AG09309 (cell line): Measurements from ENCODE around the gene CARM1.

Experiments
- DNase-seq: peaks from one replicate; pipeline ENCODE4 v3.0.0-alpha.2; 2010; ENCODE audit warnings: low read depth
- H3K4me3 ChIP-seq: 2 replicates; pipeline ENCODE4 v1.5.1; 2011; ENCODE audit warnings: mild to moderate bottlenecking, low read depth, low read length, moderate library complexity; ENCODE audit not compliant: control insufficient read depth
- TF ChIP-seq, protein P1 (sequence below): IDR thresholded peaks from 2 replicates; pipeline ENCODE4 v1.5.1; 2011; ENCODE audit warnings: mild to moderate bottlenecking, low read depth, low read length, inconsistent platforms; ENCODE audit not compliant: insufficient read depth, control insufficient read depth; ENCODE audit errors: missing control alignments

CARM1 gene

DNA sequence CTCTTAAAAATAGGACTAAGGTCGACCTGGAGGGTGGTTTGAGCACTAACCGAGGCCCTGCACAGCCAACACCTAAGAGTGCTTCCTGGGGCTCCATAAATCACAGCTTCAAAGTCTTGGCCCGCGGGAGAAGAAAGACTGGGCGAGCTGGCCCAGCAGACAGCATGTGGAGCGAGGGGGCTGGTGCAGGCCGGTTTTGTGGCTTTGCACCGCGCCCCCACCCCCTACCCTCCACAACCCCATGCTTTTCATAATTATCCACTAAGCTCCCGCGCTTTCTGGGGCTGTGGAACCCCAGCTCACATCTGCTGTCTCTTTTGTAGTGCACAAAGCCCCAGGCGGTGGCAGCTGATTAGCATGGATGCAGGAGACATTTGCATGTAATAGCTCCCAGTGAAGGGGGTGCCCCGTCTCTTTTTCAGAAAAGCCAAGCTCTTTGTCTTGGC, 17.1 kb downstream of the CARM1 start:
- no peak overlapping the region for H3K4me3 ChIP-seq
- TF ChIP-seq, protein P1, sequence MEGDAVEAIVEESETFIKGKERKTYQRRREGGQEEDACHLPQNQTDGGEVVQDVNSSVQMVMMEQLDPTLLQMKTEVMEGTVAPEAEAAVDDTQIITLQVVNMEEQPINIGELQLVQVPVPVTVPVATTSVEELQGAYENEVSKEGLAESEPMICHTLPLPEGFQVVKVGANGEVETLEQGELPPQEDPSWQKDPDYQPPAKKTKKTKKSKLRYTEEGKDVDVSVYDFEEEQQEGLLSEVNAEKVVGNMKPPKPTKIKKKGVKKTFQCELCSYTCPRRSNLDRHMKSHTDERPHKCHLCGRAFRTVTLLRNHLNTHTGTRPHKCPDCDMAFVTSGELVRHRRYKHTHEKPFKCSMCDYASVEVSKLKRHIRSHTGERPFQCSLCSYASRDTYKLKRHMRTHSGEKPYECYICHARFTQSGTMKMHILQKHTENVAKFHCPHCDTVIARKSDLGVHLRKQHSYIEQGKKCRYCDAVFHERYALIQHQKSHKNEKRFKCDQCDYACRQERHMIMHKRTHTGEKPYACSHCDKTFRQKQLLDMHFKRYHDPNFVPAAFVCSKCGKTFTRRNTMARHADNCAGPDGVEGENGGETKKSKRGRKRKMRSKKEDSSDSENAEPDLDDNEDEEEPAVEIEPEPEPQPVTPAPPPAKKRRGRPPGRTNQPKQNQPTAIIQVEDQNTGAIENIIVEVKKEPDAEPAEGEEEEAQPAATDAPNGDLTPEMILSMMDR: no peak
- DNase-seq: no peak

DNA sequence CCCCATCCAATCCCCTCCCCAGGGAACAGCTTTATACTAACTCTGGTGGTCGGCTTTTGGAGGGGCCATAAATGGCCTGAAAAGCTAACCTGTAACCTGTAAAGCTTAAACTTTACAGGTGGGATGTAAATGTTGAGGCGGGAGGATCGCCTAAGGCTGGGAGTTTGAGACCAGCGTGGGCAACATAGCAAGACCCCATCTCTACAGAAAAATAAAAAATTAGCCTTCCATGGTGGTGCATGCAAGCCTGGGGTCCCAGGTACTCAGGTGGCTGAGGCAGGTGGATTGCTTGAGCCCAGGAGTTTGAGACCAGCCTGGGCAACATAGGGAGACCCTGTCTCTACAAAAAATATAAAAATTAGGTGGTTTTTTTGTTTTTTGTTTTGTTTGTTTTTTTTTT, 18.5 kb downstream of the CARM1 start:
- DNase-seq: no peak
- H3K4me3 ChIP-seq: no peak overlapping the region
- TF ChIP-seq, protein P1: no peak

DNA sequence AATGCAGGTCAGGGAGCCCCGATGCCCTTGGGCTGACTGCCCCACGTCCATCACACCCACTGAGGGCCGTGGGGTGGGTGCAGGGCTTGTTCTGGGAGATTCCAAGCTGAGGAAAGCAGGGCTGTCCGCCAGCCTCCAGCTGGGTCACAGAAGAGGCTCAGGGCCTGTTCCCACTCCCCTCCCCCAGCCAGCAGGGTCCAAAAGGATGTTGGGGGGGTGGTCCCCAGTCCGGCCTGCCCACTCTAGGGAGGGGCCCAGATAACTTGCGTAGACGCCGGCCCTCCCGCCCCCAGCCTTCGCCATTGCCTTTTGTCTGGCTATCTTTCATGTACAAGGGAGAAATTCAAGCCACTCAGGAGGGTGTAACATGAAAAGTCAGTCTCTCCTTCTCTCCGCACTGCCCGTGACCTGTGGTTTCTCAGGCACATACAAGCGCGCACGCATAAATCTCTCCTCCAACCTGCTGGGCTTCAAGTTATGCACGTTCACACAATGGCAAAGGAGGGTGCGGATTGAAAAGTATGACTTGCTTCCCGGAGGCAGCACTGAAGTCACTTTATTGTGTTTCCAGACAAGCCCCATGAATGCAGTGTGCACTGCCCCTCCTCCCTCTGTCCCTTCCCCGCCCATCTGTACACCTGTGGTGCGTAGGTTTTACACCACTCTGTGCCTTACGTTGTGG, 20.2 kb downstream of the CARM1 start:
- no peak overlapping the region for H3K4me3 ChIP-seq
- DNase-seq: no peak
- TF ChIP-seq, protein P1: no peak

DNA sequence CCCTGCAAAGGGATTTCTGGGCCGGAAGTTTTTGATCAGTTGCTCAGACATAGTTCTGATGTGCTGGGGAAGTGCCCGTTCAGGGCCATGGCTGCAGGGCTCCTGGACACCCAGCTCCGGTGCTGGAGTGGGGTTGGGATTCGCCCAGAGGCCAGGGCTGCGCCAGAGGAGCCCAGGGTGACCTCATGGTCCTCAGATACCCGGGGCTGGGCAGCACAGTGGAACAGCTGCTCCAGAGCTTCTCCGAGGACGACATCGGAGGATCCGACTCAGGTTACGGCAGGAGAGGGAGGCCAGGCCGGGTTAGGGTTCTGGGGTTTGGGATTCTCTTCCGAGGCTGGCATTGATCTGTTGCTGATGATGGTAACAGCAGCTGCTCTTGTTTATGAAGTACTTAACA, 20.9 kb downstream of the CARM1 start:
- DNase-seq: no peak
- TF ChIP-seq, protein P1: no peak
- no peak overlapping the region for H3K4me3 ChIP-seq

DNA sequence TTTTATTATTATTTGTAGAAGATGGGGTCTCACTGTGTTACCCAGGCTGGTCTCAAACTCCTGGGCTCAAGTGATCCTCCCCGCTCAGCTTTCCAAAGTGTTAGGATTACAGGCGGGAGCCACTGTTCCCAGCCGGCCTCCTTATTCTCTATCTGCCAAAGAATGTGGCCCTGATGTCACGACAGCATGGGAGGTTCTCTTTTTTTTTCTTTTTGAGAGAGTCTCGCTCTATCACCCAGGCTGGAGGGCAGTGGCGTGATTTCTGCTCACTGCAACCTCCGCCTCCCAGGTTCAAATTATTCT, 23.5 kb downstream of the CARM1 start:
- TF ChIP-seq, protein P1: no peak
- no peak for DNase-seq
- no peak overlapping the region for H3K4me3 ChIP-seq

DNA sequence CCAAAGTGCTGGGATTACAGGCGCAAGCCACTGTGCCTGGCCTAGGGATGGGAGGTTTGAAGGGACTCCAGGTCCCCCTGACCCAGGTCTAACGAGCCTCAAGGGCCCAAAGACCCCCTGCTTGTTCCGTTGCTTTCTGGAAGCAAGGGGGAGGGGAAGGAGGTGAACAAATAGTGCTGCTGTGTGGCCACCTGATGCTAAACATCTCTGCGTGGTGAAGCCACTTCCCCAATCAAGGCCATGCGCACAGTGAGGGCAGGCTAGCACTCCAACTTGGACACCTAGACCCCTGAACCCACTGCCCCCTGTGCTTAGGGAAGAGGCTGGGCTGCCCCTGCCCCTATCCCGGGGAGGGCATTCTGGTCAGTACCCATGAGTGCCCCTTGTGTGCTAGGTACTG, 24.0 kb downstream of the CARM1 start:
- TF ChIP-seq, protein P1: no peak
- no peak overlapping the region for H3K4me3 ChIP-seq
- no peak for DNase-seq

DNA sequence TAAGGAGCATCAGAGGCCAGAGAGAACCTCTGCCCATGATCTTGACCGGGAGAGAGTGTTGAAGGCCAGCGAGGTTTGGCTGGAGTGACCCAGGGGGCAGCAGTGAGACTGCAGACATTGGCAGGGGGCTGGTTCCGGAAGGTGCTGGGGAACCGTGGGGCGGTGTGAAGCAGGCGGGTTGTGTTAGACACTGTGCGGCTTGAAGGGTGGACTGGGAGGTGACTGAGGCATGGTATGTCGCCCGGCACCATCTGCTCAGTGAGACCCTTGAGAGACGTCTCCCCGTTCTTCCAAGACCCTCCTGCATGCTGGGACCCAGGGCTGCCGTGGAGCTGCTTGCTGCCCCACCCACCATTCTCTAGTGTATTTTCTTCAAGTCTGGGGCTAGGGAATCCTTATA, 24.6 kb downstream of the CARM1 start:
- TF ChIP-seq, protein P1: no peak
- DNase-seq: no peak
- no peak overlapping the region for H3K4me3 ChIP-seq
